ENCODE measurements around the gene KLHL40. TPM values are rescaled to one million over a fixed set of nuclear protein-coding genes. Genes with fewer than 3 reads are reported as not detected.

KLHL40 gene
- total RNA-seq, 2 experiments from 2014 or later: not detected

DNA sequence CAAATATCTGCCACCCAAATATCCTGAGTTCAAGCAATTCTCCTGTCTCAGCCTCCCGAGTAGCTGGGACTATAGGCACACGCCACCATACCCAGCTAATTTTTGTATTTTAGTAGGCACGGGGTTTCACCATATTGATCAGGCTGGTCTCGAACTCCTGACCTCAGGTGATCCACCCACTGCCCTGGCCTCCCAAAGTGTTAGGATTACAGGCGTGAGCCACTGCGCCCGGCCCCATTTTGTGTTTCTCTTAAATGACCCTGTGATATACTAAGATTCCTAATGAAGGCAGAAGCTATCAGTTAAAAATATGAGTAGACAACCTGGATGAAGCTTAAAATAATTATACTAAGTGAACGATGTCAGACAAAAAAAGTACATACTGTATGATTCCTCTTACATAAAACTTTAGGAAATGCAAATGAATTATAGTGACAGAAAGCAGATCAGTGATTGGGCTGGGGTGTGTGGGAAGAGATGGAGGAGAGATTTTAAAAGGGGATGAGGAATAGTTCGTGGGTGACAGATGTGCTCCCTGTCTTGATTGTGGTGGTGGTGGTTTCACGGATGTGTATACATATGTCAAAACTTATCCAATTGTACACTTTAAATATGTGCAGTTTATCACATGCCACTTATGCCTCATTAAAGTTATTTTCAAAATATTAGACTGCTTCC lies 3.8 kb upstream of the KLHL40 start:
- Mint-ChIP-seq H3K4me3 (no peak overlapping the region), H3K4me1 (ENCODE audit: low read depth) (peaks cover 4% of the 10 kb centered on the region), H3K27me3 (ENCODE audit: low read depth) (peaks cover 22% of the 10 kb centered on the region), H3K9me3 (peaks cover 20% of the 10 kb centered on the region), H3K36me3 (ENCODE audit: low read depth) (peaks cover 2% of the 10 kb centered on the region), H3K27ac (no peak overlapping the region)
- no peak for DNase-seq
- CTCF ChIA-PET: interaction anchor here (0.6 kb wide), 1 partner anchor 69 kb away, joined by 3 read pairs; no protein-coding TSS in a partner anchor
- intact Hi-C loops (cut with micrococcal nuclease): no loop called here

DNA sequence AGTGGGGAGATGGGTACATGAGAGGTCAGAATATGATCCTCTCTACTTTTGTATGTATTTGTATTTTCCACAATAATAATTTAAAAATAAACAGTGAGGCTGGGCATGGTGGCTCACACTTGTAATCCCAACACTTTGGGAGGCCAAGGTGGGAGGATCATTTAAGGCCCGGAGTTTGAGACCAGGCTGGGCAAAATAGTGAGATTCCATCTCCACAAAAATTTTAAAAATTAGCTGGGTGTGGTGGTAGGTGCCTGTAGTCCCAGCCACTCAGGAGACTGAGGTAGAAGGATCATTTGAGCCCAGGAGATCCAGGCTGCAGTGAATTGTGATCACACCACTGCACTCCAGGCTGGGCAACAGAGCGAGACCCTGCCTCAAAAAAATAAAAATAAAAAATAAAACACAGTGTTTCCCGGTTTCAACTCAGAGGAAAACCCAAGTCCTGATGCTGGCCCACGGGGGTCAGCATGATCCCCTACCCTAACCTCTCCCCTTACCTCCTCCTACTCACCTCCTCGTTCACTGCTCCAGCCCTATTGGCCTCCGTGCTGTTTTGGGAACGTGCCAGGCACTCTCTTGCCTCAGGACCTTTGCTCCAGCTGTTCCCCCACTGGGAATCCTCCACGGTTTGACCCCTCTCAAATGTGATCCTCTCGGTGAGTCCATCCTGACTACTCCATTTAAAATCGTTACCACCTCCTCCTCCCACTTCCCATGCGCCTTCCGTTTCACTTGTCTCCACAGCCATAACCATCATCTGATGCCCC lies 2.9 kb upstream of the KLHL40 start:
- no peak for DNase-seq
- Mint-ChIP-seq H3K4me3 (no peak overlapping the region), H3K9me3 (peaks cover 14% of the 10 kb centered on the region), H3K27me3 (ENCODE audit: low read depth) (peaks cover 27% of the 10 kb centered on the region), H3K36me3 (ENCODE audit: low read depth) (peaks cover 2% of the 10 kb centered on the region), H3K27ac (no peak overlapping the region), H3K4me1 (ENCODE audit: low read depth) (peaks cover 4% of the 10 kb centered on the region)
- intact Hi-C loops (cut with micrococcal nuclease): no loop called here
- CTCF ChIA-PET: no interaction called here

- CTCF ChIA-PET: no interaction called here
These were observed 1.3 kb upstream of the KLHL40 start for GRCh38 chr3:42683875-42684598.

GRCh38 chr3:42684632-42685362 lies 540 bp upstream of the KLHL40 start:
- Mint-ChIP-seq H3K27ac (no peak overlapping the region), H3K9me3 (no peaks in the 10 kb centered on the region), H3K4me1 (ENCODE audit: low read depth) (peaks cover 2% of the 10 kb centered on the region), H3K36me3 (ENCODE audit: low read depth) (no peaks in the 10 kb centered on the region), H3K27me3 (ENCODE audit: low read depth) (peaks cover 27% of the 10 kb centered on the region), H3K4me3 (no peak overlapping the region)
- CTCF ChIA-PET: no interaction called here
- no peak for DNase-seq
- intact Hi-C loops (cut with micrococcal nuclease): loop anchor here (1.0 kb wide), 1 partner anchor 46 kb away; no protein-coding TSS in a partner anchor

More at GRCh38 chr3:42683875-42684598, 1.3 kb upstream of the KLHL40 start:
- intact Hi-C loops (cut with micrococcal nuclease): loop anchor here (1.0 kb wide), 1 partner anchor 46 kb away; no protein-coding TSS in a partner anchor
- Mint-ChIP-seq H3K36me3 (ENCODE audit: low read depth) (no peaks in the 10 kb centered on the region), H3K27me3 (ENCODE audit: low read depth) (peaks cover 27% of the 10 kb centered on the region), H3K4me3 (no peak overlapping the region), H3K27ac (no peak overlapping the region), H3K9me3 (peaks cover 1% of the 10 kb centered on the region), H3K4me1 (ENCODE audit: low read depth) (peaks cover 3% of the 10 kb centered on the region)
- peak; percentile 72 for DNase-seq

DNA sequence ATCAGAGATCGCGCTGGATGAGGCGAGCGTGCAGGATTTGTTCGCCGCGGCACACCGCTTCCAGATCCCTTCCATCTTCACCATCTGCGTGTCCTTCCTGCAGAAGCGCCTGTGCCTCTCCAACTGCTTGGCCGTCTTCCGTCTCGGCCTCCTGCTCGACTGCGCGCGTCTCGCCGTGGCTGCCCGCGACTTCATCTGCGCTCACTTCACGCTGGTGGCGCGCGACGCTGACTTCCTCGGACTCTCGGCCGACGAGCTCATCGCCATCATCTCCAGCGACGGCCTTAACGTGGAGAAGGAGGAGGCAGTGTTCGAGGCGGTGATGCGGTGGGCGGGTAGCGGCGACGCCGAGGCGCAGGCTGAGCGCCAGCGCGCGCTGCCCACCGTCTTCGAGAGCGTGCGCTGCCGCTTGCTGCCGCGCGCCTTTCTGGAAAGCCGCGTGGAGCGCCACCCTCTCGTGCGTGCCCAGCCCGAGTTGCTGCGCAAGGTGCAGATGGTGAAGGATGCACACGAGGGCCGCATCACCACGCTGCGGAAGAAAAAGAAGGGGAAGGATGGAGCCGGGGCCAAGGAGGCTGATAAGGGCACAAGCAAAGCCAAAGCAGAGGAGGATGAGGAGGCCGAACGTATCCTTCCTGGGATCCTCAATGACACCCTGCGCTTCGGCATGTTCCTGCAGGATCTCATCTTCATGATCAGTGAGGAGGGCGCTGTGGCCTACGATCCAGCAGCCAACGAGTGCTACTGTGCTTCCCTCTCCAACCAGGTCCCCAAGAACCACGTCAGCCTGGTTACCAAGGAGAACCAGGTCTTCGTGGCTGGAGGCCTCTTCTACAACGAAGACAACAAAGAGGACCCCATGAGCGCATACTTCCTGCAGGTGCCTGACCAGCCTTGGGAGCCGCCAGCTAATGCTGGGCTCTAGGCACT lies 819 bp downstream of the KLHL40 start:
- DNase-seq: no peak
- Mint-ChIP-seq H3K27ac (no peak overlapping the region), H3K4me1 (ENCODE audit: low read depth) (peaks cover 2% of the 10 kb centered on the region), H3K36me3 (ENCODE audit: low read depth) (no peaks in the 10 kb centered on the region), H3K27me3 (ENCODE audit: low read depth) (peaks cover 27% of the 10 kb centered on the region), H3K4me3 (no peak overlapping the region), H3K9me3 (no peaks in the 10 kb centered on the region)
- CTCF ChIA-PET: no interaction called here
- intact Hi-C loops (cut with micrococcal nuclease): no loop called here

GRCh38 chr3:42686832-42687650 lies 1.7 kb downstream of the KLHL40 start:
- H3K4me1 Mint-ChIP-seq (ENCODE audit: low read depth): peaks cover 2% of the 10 kb centered on the region
- CTCF ChIA-PET: no interaction called here
- intact Hi-C loops (cut with micrococcal nuclease): no loop called here

GRCh38 chr3:42688016-42688415 lies 2.7 kb downstream of the KLHL40 start:
- H3K27me3 Mint-ChIP-seq (ENCODE audit: low read depth): peaks cover 21% of the 10 kb centered on the region
- no peak overlapping the region for H3K27ac Mint-ChIP-seq
- no peak for DNase-seq
- peaks cover 2% of the 10 kb centered on the region for H3K4me1 Mint-ChIP-seq (ENCODE audit: low read depth)
- H3K9me3 Mint-ChIP-seq: no peaks in the 10 kb centered on the region
- CTCF ChIA-PET: no interaction called here
- no peak overlapping the region for H3K4me3 Mint-ChIP-seq
- intact Hi-C loops (cut with micrococcal nuclease): no loop called here
- no peaks in the 10 kb centered on the region for H3K36me3 Mint-ChIP-seq (ENCODE audit: low read depth)

More at GRCh38 chr3:42686832-42687650, 1.7 kb downstream of the KLHL40 start:
- no peak overlapping the region for H3K27ac Mint-ChIP-seq
- peaks cover 21% of the 10 kb centered on the region for H3K27me3 Mint-ChIP-seq (ENCODE audit: low read depth)
- no peaks in the 10 kb centered on the region for H3K9me3 Mint-ChIP-seq
- no peaks in the 10 kb centered on the region for H3K36me3 Mint-ChIP-seq (ENCODE audit: low read depth)
- DNase-seq: no peak
- no peak overlapping the region for H3K4me3 Mint-ChIP-seq

DNA sequence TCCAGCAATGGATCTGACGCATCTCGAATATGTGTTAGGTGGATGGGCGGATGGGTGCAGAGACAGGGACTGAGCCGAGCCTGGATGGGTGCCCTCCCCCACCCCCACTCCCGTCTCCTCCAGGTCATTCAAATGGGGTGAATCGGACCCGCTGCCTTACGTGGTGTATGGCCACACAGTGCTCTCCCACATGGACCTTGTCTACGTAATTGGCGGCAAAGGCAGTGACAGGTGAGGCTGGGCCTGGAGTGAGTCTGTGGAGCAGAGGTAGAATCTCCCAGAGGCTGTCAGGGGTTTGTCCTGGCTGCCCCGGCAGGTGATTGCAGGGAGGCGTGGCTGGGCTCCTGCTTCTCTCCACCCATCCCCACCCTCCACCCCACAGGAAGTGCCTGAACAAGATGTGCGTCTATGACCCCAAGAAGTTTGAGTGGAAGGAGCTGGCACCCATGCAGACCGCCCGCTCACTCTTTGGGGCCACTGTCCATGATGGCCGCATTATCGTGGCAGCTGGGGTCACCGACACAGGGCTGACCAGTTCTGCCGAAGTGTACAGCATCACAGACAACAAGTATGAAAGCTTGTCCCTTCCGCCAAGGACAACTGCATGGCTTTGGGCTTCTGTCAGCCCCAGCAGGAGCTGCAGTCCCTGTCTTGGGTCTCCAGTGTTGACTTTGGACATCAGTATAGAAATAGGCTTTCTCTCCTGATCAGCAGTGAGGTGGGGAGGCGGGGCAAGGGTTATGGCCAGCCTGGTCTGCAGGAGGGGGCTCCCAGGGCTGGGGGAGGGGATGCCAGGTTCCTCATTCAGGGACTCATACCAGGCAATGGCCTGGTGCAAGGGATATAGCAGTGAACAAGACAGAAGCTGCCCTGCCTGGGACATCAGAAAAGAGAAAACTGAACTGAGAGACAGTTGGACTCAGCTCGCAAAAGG lies 3.4 kb downstream of the KLHL40 start:
- intact Hi-C loops (cut with micrococcal nuclease): no loop called here
- CTCF ChIA-PET: interaction anchor here (1.4 kb wide), 1 partner anchor 25 kb away, joined by 4 read pairs; no protein-coding TSS in a partner anchor
- H3K36me3 Mint-ChIP-seq (ENCODE audit: low read depth): no peaks in the 10 kb centered on the region
- H3K4me3 Mint-ChIP-seq: no peak overlapping the region
- H3K4me1 Mint-ChIP-seq (ENCODE audit: low read depth): peaks cover 2% of the 10 kb centered on the region
- H3K27me3 Mint-ChIP-seq (ENCODE audit: low read depth): peaks cover 21% of the 10 kb centered on the region
- H3K9me3 Mint-ChIP-seq: no peaks in the 10 kb centered on the region
- no peak for DNase-seq
- no peak overlapping the region for H3K27ac Mint-ChIP-seq

DNA sequence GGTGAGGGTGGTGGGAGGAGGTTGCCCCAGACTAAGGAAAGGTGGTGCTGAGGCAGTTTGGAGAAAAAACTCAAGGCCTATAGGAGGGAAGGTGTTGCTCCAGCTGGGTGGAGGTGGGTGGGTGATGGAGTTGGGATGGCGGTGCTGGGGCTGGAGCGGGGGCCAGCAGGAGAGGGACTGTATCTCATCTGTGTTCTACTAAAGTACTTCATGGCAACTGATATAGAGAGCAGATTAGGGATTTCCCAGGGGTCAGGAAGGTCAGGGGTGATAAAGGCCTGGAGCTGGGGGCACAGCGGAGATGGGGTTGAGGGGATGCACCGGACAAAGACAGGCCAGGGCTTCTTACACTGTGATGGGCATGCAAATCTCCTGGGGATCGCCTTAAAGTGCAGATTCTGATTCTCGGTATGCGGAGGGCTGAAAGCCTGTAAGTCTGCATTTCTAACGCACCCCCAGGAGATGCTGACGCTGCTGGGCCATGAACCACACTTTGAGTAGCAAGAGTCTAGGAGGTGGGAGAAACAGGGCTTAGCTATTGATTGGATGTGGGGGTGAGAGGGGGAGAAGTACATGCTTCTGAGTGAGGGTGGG lies 4.2 kb downstream of the KLHL40 start:
- intact Hi-C loops (cut with micrococcal nuclease): no loop called here
- CTCF ChIA-PET: interaction anchor here (1.4 kb wide), 1 partner anchor 24 kb away, joined by 4 read pairs; no protein-coding TSS in a partner anchor
- Mint-ChIP-seq H3K4me3 (no peak overlapping the region), H3K27ac (no peak overlapping the region), H3K9me3 (no peaks in the 10 kb centered on the region), H3K27me3 (ENCODE audit: low read depth) (peaks cover 20% of the 10 kb centered on the region), H3K4me1 (ENCODE audit: low read depth) (peaks cover 2% of the 10 kb centered on the region), H3K36me3 (ENCODE audit: low read depth) (no peaks in the 10 kb centered on the region)
- no peak for DNase-seq

- Mint-ChIP-seq H3K4me1 (ENCODE audit: low read depth) (peaks cover 2% of the 10 kb centered on the region), H3K36me3 (ENCODE audit: low read depth) (no peaks in the 10 kb centered on the region), H3K27me3 (ENCODE audit: low read depth) (peaks cover 16% of the 10 kb centered on the region), H3K4me3 (no peak overlapping the region), H3K27ac (no peak overlapping the region), H3K9me3 (no peaks in the 10 kb centered on the region)
- intact Hi-C loops (cut with micrococcal nuclease): no loop called here
- CTCF ChIA-PET: interaction anchor here (0.6 to 1.4 kb wide), 2 partner anchors 24 to 26 kb away, joined by 3 to 4 read pairs; no protein-coding TSS in a partner anchor
- DNase-seq: no peak
These were observed 4.9 kb downstream of the KLHL40 start for GRCh38 chr3:42690191-42690590.
